A549 (cell line): ENCODE data around the gene VPS18.

Source experiments
- CHD2 ChIP-seq: fragments of 150-350 bp; IDR thresholded peaks from 2 replicates; pipeline ENCODE4 v1.6.1; 2014; ENCODE audit warnings: low read length; ENCODE audit not compliant: partially characterized antibody
- EP300 ChIP-seq, 2 experiments: fragments of >200 bp; sonication (Bioruptor Twin); formaldehyde crosslinking; IDR thresholded peaks; 2 replicates in 1 of 2; 3 replicates in 1 of 2; pipeline ENCODE4 v1.6.1; 2016 to 2017
- MAZ ChIP-seq: fragments of 150-350 bp; IDR thresholded peaks from 2 replicates; pipeline ENCODE4 v1.6.1; 2014; ENCODE audit warnings: antibody characterized with exemption, low read depth, low read length, borderline replicate concordance
- PHF8 ChIP-seq: fragments of 200-600 bp; sonication (generic); IDR thresholded peaks from 2 replicates; pipeline ENCODE4 v1.6.1; 2016; ENCODE audit warnings: low read depth, mild to moderate bottlenecking, antibody characterized with exemption, moderate library complexity, borderline replicate concordance
- TF ChIP-seq, protein P1 (sequence below): fragments of >200 bp; sonication (Bioruptor Twin); formaldehyde crosslinking; IDR thresholded peaks from 3 replicates; pipeline ENCODE4 v1.5.1; 2016
- TF ChIP-seq, protein P2 (sequence below): fragments of 150-350 bp; IDR thresholded peaks from 2 replicates; pipeline ENCODE4 v1.6.1; 2014; ENCODE audit warnings: low read depth, mild to moderate bottlenecking, low read length

DNA sequence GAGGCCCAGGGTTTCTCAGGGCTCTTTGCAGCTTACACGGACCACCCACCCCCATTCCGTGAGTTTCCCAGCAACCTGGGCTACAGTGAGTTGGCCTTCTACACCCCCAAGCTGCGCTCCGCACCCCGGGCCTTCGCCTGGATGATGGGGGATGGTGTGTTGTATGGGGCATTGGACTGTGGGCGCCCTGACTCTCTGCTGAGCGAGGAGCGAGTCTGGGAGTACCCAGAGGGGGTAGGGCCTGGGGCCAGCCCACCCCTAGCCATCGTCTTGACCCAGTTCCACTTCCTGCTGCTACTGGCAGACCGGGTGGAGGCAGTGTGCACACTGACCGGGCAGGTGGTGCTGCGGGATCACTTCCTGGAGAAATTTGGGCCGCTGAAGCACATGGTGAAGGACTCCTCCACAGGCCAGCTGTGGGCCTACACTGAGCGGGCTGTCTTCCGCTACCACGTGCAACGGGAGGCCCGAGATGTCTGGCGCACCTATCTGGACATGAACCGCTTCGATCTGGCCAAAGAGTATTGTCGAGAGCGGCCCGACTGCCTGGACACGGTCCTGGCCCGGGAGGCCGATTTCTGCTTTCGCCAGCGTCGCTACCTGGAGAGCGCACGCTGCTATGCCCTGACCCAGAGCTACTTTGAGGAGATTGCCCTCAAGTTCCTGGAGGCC lies 5.4 kb downstream of the VPS18 start:
- TF ChIP-seq EP300 (IDR thresholded peaks at IDR 0.05) = no peak
- TF ChIP-seq MAZ = no peak
- TF ChIP-seq, protein P1, sequence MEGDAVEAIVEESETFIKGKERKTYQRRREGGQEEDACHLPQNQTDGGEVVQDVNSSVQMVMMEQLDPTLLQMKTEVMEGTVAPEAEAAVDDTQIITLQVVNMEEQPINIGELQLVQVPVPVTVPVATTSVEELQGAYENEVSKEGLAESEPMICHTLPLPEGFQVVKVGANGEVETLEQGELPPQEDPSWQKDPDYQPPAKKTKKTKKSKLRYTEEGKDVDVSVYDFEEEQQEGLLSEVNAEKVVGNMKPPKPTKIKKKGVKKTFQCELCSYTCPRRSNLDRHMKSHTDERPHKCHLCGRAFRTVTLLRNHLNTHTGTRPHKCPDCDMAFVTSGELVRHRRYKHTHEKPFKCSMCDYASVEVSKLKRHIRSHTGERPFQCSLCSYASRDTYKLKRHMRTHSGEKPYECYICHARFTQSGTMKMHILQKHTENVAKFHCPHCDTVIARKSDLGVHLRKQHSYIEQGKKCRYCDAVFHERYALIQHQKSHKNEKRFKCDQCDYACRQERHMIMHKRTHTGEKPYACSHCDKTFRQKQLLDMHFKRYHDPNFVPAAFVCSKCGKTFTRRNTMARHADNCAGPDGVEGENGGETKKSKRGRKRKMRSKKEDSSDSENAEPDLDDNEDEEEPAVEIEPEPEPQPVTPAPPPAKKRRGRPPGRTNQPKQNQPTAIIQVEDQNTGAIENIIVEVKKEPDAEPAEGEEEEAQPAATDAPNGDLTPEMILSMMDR = no peak
- TF ChIP-seq, protein P2, sequence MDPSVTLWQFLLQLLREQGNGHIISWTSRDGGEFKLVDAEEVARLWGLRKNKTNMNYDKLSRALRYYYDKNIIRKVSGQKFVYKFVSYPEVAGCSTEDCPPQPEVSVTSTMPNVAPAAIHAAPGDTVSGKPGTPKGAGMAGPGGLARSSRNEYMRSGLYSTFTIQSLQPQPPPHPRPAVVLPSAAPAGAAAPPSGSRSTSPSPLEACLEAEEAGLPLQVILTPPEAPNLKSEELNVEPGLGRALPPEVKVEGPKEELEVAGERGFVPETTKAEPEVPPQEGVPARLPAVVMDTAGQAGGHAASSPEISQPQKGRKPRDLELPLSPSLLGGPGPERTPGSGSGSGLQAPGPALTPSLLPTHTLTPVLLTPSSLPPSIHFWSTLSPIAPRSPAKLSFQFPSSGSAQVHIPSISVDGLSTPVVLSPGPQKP = no peak
- TF ChIP-seq PHF8 = no peak
- no peak for TF ChIP-seq CHD2
